Adrenal gland (tissue), 5 donors: ENCODE results near the gene TSPAN5.

ENCODE experiments used
- POLR2A ChIP-seq, 2 donors: fragments of 450-650 bp; IDR thresholded peaks; one replicate each; pipeline ENCODE4 v1.6.1; 2017; ENCODE audit warnings: antibody characterized with exemption in 2 of 2, mild to moderate bottlenecking in 2 of 2, moderate library complexity in 1 of 2
- TF ChIP-seq, protein P1 (sequence below), 6 experiments: fragments of 450-650 bp in 4 of 6; fragments of 200-600 bp in 2 of 6; sonication (generic) in 1 of 6; IDR thresholded peaks; 1 replicate in 5 of 6; 2 replicates in 1 of 6; pipeline versions ENCODE4 v1.5.1 to v1.8.0; 2016 to 2021; ENCODE audit warnings: antibody characterized with exemption in 6 of 6, mild to moderate bottlenecking in 2 of 6, moderate library complexity in 1 of 6
- donor health status: DM: no; HTN: no; CAD: no.

DNA sequence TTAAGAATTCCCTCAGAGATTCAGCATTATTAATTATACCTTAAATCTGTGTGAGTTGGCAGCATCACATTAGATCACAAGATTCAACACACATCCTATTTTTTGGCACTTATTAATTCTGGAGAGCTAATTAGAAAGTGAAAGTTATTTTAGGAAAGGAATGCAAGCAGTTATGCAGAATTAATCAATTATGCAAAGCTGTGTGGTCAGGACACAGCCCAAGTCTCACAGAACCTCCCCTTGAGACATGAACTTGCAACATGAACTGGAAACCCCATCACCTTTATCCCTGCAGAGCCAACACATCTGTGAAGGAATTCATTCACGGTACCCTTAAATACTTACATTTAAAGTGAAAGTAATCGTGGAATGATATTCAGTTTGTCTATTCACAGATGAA, 80.5 kb downstream of the TSPAN5 start:
- TF ChIP-seq, protein P1, sequence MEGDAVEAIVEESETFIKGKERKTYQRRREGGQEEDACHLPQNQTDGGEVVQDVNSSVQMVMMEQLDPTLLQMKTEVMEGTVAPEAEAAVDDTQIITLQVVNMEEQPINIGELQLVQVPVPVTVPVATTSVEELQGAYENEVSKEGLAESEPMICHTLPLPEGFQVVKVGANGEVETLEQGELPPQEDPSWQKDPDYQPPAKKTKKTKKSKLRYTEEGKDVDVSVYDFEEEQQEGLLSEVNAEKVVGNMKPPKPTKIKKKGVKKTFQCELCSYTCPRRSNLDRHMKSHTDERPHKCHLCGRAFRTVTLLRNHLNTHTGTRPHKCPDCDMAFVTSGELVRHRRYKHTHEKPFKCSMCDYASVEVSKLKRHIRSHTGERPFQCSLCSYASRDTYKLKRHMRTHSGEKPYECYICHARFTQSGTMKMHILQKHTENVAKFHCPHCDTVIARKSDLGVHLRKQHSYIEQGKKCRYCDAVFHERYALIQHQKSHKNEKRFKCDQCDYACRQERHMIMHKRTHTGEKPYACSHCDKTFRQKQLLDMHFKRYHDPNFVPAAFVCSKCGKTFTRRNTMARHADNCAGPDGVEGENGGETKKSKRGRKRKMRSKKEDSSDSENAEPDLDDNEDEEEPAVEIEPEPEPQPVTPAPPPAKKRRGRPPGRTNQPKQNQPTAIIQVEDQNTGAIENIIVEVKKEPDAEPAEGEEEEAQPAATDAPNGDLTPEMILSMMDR (IDR thresholded peaks at IDR 0.05), result no peak
- no peak for TF ChIP-seq POLR2A (IDR thresholded peaks at IDR 0.05)
